HEK293 (cell line): ENCODE results near the gene TMEM140.

Experiments used
- OVOL3 ChIP-seq: fragments of 450-650 bp; formaldehyde crosslinking; IDR thresholded peaks from 2 replicates; pipeline ENCODE4 v1.5.1; 2016; ENCODE audit warnings: missing biosample characterization, missing genetic modification characterization
- PRDM2 ChIP-seq: fragments of 450-650 bp; formaldehyde crosslinking; IDR thresholded peaks from 2 replicates; pipeline ENCODE4 v1.5.1; 2016; ENCODE audit warnings: missing biosample characterization, missing genetic modification characterization, borderline replicate concordance
- ZFP3 ChIP-seq: fragments of 450-650 bp; formaldehyde crosslinking; IDR thresholded peaks from 2 replicates; pipeline ENCODE4 v1.5.1; 2016; ENCODE audit warnings: low read depth, missing biosample characterization, missing genetic modification characterization
- ZNF239 ChIP-seq: fragments of 450-650 bp; formaldehyde crosslinking; IDR thresholded peaks from 2 replicates; pipeline ENCODE4 v1.5.1; 2016; ENCODE audit warnings: missing biosample characterization, missing genetic modification characterization
- ZNF292 ChIP-seq: fragments of 450-650 bp; formaldehyde crosslinking; IDR thresholded peaks from 2 replicates; pipeline ENCODE4 v1.5.1; 2016; ENCODE audit warnings: low read depth, missing biosample characterization, missing genetic modification characterization, borderline replicate concordance
- ZNF660 ChIP-seq: fragments of 450-650 bp; IDR thresholded peaks from 2 replicates; pipeline ENCODE4 v1.5.1; 2018; ENCODE audit warnings: missing biosample characterization, mild to moderate bottlenecking, missing genetic modification characterization
- ZNF701 ChIP-seq: fragments of 450-650 bp; formaldehyde crosslinking; IDR thresholded peaks from 2 replicates; pipeline ENCODE4 v1.5.1; 2016; ENCODE audit warnings: missing biosample characterization, missing genetic modification characterization
- ZNF768 ChIP-seq: fragments of 450-650 bp; formaldehyde crosslinking; IDR thresholded peaks from 2 replicates; pipeline ENCODE4 v1.5.1; 2018; ENCODE audit warnings: missing biosample characterization, mild to moderate bottlenecking, missing genetic modification characterization
- TF ChIP-seq, protein P1 (sequence below): fragments of 450-650 bp; formaldehyde crosslinking; IDR thresholded peaks from 2 replicates; pipeline ENCODE4 v1.5.1; 2016; ENCODE audit warnings: missing biosample characterization, missing genetic modification characterization
- TF ChIP-seq, protein P2 (sequence below): IDR thresholded peaks from 2 replicates; pipeline ENCODE4 v1.6.1; 2011; ENCODE audit warnings: mild to moderate bottlenecking, low read depth, low read length, borderline replicate concordance

DNA sequence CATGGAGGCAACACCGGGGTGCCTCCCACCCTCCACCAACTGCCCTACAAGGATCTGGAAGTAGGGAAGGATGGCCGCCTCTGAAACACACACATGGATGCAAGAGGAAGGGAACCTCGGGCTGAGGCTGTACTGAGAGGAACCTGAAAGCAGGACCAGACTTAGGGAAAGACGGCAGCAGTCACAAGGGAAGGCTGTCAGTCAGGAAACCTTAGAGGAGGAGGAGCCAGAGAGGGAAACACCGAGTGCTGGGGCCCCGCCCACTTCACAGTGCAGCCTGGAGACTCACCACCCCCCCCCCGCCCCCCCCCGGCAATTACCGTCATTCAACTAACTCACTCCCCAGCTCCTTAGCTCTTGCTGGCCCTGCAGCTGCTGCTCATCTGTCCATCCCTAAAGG, 20.1 kb downstream of the TMEM140 start:
- no peak for TF ChIP-seq ZNF239 (tag by site-specific recombination)
- TF ChIP-seq, protein P1, sequence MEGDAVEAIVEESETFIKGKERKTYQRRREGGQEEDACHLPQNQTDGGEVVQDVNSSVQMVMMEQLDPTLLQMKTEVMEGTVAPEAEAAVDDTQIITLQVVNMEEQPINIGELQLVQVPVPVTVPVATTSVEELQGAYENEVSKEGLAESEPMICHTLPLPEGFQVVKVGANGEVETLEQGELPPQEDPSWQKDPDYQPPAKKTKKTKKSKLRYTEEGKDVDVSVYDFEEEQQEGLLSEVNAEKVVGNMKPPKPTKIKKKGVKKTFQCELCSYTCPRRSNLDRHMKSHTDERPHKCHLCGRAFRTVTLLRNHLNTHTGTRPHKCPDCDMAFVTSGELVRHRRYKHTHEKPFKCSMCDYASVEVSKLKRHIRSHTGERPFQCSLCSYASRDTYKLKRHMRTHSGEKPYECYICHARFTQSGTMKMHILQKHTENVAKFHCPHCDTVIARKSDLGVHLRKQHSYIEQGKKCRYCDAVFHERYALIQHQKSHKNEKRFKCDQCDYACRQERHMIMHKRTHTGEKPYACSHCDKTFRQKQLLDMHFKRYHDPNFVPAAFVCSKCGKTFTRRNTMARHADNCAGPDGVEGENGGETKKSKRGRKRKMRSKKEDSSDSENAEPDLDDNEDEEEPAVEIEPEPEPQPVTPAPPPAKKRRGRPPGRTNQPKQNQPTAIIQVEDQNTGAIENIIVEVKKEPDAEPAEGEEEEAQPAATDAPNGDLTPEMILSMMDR (tag by site-specific recombination) = no peak
- TF ChIP-seq, protein P2, sequence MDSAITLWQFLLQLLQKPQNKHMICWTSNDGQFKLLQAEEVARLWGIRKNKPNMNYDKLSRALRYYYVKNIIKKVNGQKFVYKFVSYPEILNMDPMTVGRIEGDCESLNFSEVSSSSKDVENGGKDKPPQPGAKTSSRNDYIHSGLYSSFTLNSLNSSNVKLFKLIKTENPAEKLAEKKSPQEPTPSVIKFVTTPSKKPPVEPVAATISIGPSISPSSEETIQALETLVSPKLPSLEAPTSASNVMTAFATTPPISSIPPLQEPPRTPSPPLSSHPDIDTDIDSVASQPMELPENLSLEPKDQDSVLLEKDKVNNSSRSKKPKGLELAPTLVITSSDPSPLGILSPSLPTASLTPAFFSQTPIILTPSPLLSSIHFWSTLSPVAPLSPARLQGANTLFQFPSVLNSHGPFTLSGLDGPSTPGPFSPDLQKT = no peak
- no peak for TF ChIP-seq ZFP3
- no peak for TF ChIP-seq ZNF701 (tag by site-specific recombination)
- TF ChIP-seq OVOL3 = no peak
- no peak for TF ChIP-seq ZNF292 (tag by site-specific recombination)
- TF ChIP-seq PRDM2 (tag by site-specific recombination) = no peak
- no peak for TF ChIP-seq ZNF768 (tag by site-specific recombination)
- no peak for TF ChIP-seq ZNF660 (tag by site-specific recombination)
